ENCODE results near the gene E2F7. TPM values are rescaled to one million over a fixed set of nuclear protein-coding genes. Genes with fewer than 3 reads are reported as not detected.

The E2F7 gene
- total and polyA plus RNA-seq, 2 donors (not counting 1 experiment from before 2014, with no cell fraction given), result 3.6 to 9.7 TPM

DNA sequence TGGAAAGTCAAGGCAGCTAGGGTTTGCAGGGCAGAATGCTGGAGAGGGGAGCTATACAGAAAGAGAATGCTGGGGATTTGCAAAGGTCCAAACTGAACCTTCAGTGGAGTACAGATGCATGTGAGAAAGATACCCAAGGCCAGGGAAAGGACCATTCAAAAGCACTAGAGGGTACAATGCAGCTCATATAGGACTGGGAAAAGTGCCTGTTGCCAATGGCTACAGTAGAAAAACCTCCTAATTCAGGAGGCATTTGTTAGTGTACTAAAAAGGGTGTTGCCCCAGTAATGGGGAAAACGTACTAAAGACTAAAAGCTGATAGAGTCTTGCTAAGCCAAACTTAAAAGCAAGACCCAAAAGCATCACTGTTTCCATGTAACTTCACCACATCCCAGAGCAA is 30.1 kb downstream of the E2F7 start:
- peaks cover 2% of the 10 kb centered on the region for H3K36me3 ChIP-seq (ENCODE audit: control insufficient read depth, insufficient read depth, low read length)
- H3K4me2 ChIP-seq (ENCODE audit: extremely low read depth, insufficient read depth, low read length), result no peak overlapping the region
- no peak overlapping the region for H3K27ac ChIP-seq (ENCODE audit: insufficient read depth, low read length)
- TF ChIP-seq EZH2 (IDR thresholded peaks at IDR 0.05; ENCODE audit: low read length, missing control alignments), result no peak
- H3K9ac ChIP-seq (ENCODE audit: insufficient read depth, low read length), result no peak overlapping the region
- no peaks in the 10 kb centered on the region for H3K4me1 ChIP-seq (ENCODE audit: control insufficient read depth, extremely low read depth, insufficient read depth, low read length)
- H3K27me3 ChIP-seq (ENCODE audit: control insufficient read depth, insufficient read depth, low read length), result no peaks in the 10 kb centered on the region
- no peak overlapping the region for H2AFZ ChIP-seq (ENCODE audit: low read length)
- H4K20me1 ChIP-seq (ENCODE audit: control insufficient read depth, extremely low read depth, insufficient read depth, low read length), result no peaks in the 10 kb centered on the region
- no peak overlapping the region for H3K4me3 ChIP-seq (replicated peaks in 1 of 4; ENCODE audit: control extremely low read depth in 1 of 4, insufficient read depth in 1 of 4, low read depth in 3 of 4, low read length in 4 of 4)
- DNase-seq (ENCODE audit: low read depth in 2 of 2), result no peak
- H3K79me2 ChIP-seq (ENCODE audit: control insufficient read depth, insufficient read depth, low read length), result no peaks in the 10 kb centered on the region
- H3K9me3 ChIP-seq (ENCODE audit: control insufficient read depth, insufficient read depth, low read depth, low read length), result no peaks in the 10 kb centered on the region

GRCh38 chr12:77033658-77034536 is 31.5 kb downstream of the E2F7 start:
- TF ChIP-seq EZH2 (IDR thresholded peaks at IDR 0.05; ENCODE audit: low read length, missing control alignments), result no peak
- TF ChIP-seq, protein P1, sequence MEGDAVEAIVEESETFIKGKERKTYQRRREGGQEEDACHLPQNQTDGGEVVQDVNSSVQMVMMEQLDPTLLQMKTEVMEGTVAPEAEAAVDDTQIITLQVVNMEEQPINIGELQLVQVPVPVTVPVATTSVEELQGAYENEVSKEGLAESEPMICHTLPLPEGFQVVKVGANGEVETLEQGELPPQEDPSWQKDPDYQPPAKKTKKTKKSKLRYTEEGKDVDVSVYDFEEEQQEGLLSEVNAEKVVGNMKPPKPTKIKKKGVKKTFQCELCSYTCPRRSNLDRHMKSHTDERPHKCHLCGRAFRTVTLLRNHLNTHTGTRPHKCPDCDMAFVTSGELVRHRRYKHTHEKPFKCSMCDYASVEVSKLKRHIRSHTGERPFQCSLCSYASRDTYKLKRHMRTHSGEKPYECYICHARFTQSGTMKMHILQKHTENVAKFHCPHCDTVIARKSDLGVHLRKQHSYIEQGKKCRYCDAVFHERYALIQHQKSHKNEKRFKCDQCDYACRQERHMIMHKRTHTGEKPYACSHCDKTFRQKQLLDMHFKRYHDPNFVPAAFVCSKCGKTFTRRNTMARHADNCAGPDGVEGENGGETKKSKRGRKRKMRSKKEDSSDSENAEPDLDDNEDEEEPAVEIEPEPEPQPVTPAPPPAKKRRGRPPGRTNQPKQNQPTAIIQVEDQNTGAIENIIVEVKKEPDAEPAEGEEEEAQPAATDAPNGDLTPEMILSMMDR (conservative IDR thresholded peaks at IDR 0.05 in 1 of 2, IDR thresholded peaks at IDR 0.05 in 1 of 2; ENCODE audit: low read depth in 1 of 2, low read length in 2 of 2), result no peak
- no peak for DNase-seq (ENCODE audit: low read depth in 2 of 2)
- Histone ChIP-seq H3K27me3 (ENCODE audit: control insufficient read depth, insufficient read depth, low read length) (no peaks in the 10 kb centered on the region), H3K4me3 (replicated peaks in 1 of 4; ENCODE audit: control extremely low read depth in 1 of 4, insufficient read depth in 1 of 4, low read depth in 3 of 4, low read length in 4 of 4) (no peak overlapping the region), H3K27ac (ENCODE audit: insufficient read depth, low read length) (no peak overlapping the region), H3K9me3 (ENCODE audit: control insufficient read depth, insufficient read depth, low read depth, low read length) (no peaks in the 10 kb centered on the region), H3K79me2 (ENCODE audit: control insufficient read depth, insufficient read depth, low read length) (no peaks in the 10 kb centered on the region), H3K4me1 (ENCODE audit: control insufficient read depth, extremely low read depth, insufficient read depth, low read length) (no peaks in the 10 kb centered on the region), H2AFZ (ENCODE audit: low read length) (no peak overlapping the region), H3K36me3 (ENCODE audit: control insufficient read depth, insufficient read depth, low read length) (peaks cover 6% of the 10 kb centered on the region), H4K20me1 (ENCODE audit: control insufficient read depth, extremely low read depth, insufficient read depth, low read length) (no peaks in the 10 kb centered on the region), H3K4me2 (ENCODE audit: extremely low read depth, insufficient read depth, low read length) (no peak overlapping the region), H3K9ac (ENCODE audit: insufficient read depth, low read length) (no peak overlapping the region)

DNA sequence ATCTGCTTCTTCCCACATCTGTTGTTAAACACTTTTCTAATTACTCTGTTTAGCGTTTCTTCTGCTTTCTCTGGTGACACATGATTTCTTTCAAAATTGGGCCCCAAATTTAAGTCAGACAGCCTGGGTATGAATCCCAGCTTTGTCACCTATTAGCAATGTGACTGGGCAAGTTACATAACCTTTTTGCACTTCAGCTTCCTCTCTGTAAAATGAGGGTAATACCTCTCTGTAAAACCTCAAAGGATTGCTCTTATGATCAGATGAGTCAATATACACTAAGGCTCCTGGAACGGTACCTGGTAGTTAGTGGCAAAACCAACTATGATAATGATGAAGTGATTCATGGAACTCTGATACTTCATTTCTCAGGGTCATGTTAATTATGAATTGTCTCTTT is 33.0 kb downstream of the E2F7 start:
- TF ChIP-seq, protein P1 (conservative IDR thresholded peaks at IDR 0.05 in 1 of 2, IDR thresholded peaks at IDR 0.05 in 1 of 2; ENCODE audit: low read depth in 1 of 2, low read length in 2 of 2), result no peak
- TF ChIP-seq EZH2 (IDR thresholded peaks at IDR 0.05; ENCODE audit: low read length, missing control alignments), result no peak
- H3K27ac ChIP-seq (ENCODE audit: insufficient read depth, low read length), result peak overlapping the region; percentile 6
- no peak overlapping the region for H3K4me2 ChIP-seq (ENCODE audit: extremely low read depth, insufficient read depth, low read length)

More for the DNA sequence above, 33.0 kb downstream of the E2F7 start:
- Histone ChIP-seq H3K79me2 (ENCODE audit: control insufficient read depth, insufficient read depth, low read length) (no peaks in the 10 kb centered on the region), H2AFZ (ENCODE audit: low read length) (no peak overlapping the region), H3K9ac (ENCODE audit: insufficient read depth, low read length) (no peak overlapping the region), H3K4me3 (replicated peaks in 1 of 4; ENCODE audit: control extremely low read depth in 1 of 4, insufficient read depth in 1 of 4, low read depth in 3 of 4, low read length in 4 of 4) (no peak overlapping the region), H3K27me3 (ENCODE audit: control insufficient read depth, insufficient read depth, low read length) (no peaks in the 10 kb centered on the region), H4K20me1 (ENCODE audit: control insufficient read depth, extremely low read depth, insufficient read depth, low read length) (no peaks in the 10 kb centered on the region), H3K36me3 (ENCODE audit: control insufficient read depth, insufficient read depth, low read length) (peaks cover 6% of the 10 kb centered on the region), H3K9me3 (ENCODE audit: control insufficient read depth, insufficient read depth, low read depth, low read length) (no peaks in the 10 kb centered on the region), H3K4me1 (ENCODE audit: control insufficient read depth, extremely low read depth, insufficient read depth, low read length) (no peaks in the 10 kb centered on the region)
- DNase-seq (ENCODE audit: low read depth in 2 of 2), result peak in 1 of 2 donors; percentile 89

Data from fibroblast of lung (primary cell).